Measurements from ENCODE around the gene RASD1.

DNA sequence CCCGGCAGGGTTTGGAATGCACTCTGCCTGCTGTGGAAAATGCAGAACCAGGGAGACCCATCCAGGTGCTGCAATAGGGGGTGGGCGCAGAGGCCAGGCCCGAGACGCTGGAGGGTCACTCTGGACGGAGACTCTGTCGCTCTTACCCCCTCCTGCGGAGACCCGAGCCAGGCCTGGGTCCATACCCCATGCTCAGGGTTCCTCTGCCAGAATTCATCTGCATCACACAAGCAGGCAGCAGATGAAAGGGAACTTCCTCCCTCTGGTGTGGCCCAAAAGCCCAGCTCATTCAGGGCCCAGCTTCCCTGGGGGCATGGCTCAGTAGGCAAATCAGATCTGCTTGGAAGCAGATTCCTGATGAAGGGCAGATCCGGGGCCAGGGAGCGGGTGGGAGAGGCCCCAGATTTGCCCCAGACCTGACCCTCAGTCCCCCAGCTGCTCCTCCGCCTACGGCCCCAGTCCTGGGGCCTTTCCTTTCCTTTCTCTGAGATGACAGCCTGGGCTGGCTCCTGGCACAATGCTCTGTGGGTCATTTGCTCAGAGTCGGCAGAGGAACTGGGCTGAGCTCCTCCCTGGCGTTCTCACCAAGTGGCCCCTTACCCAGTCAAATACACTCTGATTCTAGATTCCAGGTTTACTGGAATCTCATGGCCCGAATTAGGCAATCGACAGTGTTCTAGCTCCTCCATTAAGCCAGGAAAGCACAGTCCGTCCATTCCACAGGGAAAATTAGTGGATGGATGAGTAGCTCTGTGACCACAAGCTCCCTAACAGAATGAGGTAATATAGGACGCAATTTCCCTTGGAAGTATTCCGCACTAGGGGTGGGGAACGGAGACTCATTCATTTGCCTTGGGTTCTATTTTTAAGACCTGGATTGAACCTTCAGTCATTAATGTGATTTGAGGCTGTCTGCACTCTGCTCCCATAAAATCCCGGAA lies 19.1 kb upstream of the RASD1 start:
- TF ChIP-seq POLR2A (IDR thresholded peaks at IDR 0.05; ENCODE audit: borderline replicate concordance, extremely low read depth, insufficient read depth, insufficient read length) (no peak), CEBPB (IDR thresholded peaks at IDR 0.05; ENCODE audit: low read depth) (no peak), RAD21 (IDR thresholded peaks at IDR 0.05; ENCODE audit: low read depth) (no peak), SIN3A (IDR thresholded peaks at IDR 0.05; ENCODE audit: low read depth) (no peak), EZH2 (IDR thresholded peaks at IDR 0.05) (no peak), ATF3 (IDR thresholded peaks at IDR 0.05) (no peak)
- TF ChIP-seq, protein P1, sequence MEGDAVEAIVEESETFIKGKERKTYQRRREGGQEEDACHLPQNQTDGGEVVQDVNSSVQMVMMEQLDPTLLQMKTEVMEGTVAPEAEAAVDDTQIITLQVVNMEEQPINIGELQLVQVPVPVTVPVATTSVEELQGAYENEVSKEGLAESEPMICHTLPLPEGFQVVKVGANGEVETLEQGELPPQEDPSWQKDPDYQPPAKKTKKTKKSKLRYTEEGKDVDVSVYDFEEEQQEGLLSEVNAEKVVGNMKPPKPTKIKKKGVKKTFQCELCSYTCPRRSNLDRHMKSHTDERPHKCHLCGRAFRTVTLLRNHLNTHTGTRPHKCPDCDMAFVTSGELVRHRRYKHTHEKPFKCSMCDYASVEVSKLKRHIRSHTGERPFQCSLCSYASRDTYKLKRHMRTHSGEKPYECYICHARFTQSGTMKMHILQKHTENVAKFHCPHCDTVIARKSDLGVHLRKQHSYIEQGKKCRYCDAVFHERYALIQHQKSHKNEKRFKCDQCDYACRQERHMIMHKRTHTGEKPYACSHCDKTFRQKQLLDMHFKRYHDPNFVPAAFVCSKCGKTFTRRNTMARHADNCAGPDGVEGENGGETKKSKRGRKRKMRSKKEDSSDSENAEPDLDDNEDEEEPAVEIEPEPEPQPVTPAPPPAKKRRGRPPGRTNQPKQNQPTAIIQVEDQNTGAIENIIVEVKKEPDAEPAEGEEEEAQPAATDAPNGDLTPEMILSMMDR (IDR thresholded peaks at IDR 0.05 in 2 of 3, conservative IDR thresholded peaks at IDR 0.05 in 1 of 3; ENCODE audit: borderline replicate concordance in 1 of 3, insufficient read depth in 1 of 3, low read depth in 2 of 3, low read length in 2 of 3): no peak
- TF ChIP-seq, protein P2, sequence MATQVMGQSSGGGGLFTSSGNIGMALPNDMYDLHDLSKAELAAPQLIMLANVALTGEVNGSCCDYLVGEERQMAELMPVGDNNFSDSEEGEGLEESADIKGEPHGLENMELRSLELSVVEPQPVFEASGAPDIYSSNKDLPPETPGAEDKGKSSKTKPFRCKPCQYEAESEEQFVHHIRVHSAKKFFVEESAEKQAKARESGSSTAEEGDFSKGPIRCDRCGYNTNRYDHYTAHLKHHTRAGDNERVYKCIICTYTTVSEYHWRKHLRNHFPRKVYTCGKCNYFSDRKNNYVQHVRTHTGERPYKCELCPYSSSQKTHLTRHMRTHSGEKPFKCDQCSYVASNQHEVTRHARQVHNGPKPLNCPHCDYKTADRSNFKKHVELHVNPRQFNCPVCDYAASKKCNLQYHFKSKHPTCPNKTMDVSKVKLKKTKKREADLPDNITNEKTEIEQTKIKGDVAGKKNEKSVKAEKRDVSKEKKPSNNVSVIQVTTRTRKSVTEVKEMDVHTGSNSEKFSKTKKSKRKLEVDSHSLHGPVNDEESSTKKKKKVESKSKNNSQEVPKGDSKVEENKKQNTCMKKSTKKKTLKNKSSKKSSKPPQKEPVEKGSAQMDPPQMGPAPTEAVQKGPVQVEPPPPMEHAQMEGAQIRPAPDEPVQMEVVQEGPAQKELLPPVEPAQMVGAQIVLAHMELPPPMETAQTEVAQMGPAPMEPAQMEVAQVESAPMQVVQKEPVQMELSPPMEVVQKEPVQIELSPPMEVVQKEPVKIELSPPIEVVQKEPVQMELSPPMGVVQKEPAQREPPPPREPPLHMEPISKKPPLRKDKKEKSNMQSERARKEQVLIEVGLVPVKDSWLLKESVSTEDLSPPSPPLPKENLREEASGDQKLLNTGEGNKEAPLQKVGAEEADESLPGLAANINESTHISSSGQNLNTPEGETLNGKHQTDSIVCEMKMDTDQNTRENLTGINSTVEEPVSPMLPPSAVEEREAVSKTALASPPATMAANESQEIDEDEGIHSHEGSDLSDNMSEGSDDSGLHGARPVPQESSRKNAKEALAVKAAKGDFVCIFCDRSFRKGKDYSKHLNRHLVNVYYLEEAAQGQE (IDR thresholded peaks at IDR 0.05; ENCODE audit: low read depth): no peak

Data from HCT116 (cell line).